ENCODE results near the gene EHD3. TPM values are rescaled to one million over a fixed set of nuclear protein-coding genes. Genes with fewer than 3 reads are reported as not detected.

Gene EHD3
- total RNA-seq, 2 experiments from 2014 or later: 1.1 to 1.2 TPM

DNA sequence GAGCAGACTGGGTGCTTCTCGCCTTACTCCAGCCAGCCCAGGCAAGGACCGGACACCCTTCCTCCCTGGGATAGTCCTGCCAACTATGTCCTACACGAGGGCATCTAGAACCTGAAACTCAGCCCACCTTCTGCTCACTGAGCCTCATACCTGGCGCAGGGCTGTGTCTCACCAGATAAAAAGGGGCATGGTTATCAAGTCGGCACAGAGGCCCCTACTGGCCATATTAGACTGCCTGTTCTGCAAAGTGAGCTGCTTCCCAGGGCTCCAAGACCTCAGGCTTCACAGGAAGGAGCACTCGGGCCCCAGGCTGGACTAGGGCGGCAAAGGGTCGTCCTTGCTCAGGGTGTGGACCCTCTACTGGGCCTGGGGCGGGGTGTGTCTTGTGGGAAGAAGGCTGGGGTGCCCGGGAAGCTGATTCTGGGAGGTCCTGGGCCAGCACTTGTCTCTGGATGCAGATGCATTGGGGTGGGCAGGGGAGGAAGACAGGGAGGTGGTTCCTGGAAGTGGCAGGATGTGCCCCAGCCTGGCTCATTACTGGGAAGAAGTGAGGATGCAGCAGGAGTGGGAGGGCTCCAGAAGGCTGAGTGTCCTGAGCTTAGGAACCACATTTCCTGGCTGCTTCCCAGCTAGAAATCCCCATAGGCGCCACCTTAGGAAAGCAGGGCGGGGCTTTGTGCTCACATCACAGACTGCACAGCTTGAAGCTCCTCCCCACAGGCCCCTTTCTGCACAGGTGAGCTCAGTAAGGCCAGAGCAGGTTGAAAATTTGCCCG, 19.6 kb downstream of the EHD3 start:
- H3K4me3 Mint-ChIP-seq: no peak overlapping the region
- no peaks in the 10 kb centered on the region for H3K9me3 Mint-ChIP-seq
- no peak overlapping the region for H3K27ac Mint-ChIP-seq
- DNase-seq: no peak
- H3K36me3 Mint-ChIP-seq: no peaks in the 10 kb centered on the region
- H3K27me3 Mint-ChIP-seq: no peaks in the 10 kb centered on the region
- no peaks in the 10 kb centered on the region for H3K4me1 Mint-ChIP-seq

DNA sequence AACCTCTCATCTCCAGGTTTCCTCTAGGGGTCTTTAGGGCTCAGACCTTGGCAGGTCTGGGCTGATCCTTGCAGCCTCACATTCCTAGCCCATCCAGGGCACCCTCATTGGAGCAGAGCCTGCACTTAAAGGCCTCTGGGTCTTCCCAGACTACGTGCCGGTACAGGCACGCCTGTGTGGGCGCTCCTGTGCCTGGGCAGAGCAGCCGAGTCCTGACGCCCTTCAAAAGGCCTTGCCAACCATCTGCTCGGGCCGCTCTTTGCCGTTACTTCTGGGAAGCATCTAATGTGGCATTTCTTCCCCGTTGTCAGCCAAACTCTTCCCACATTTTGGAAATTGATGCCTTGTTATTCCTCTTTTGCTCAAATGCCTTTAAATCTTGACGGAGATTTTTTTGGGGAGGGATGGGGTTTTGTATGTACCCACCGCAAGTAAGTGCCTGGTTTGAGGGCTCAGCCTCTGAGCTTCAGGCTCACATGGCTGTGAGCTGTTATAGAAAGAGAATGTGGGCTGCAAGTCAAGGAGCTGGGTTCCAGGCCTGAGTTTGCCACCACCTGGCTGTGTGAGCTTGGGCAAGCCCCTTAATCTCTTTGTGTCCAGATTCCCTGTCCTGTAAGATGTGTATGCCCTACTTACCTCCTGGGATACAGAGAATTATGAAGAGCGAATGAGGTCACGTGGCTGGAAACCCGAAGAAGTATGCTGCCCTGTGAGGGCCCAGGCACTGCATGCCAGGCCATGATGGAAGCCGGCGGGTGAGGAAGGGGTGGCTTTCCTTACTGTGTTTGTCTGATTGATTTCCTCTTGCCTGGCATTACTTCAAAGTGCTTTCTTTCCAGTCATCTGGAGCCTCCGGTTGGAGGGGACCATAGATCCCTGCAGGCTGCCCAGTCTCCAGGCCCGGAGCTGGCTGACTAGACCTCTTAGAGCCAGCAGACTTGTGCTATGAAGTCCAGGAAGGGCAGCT, 20.6 kb downstream of the EHD3 start:
- H3K4me1 Mint-ChIP-seq: no peaks in the 10 kb centered on the region

DNA sequence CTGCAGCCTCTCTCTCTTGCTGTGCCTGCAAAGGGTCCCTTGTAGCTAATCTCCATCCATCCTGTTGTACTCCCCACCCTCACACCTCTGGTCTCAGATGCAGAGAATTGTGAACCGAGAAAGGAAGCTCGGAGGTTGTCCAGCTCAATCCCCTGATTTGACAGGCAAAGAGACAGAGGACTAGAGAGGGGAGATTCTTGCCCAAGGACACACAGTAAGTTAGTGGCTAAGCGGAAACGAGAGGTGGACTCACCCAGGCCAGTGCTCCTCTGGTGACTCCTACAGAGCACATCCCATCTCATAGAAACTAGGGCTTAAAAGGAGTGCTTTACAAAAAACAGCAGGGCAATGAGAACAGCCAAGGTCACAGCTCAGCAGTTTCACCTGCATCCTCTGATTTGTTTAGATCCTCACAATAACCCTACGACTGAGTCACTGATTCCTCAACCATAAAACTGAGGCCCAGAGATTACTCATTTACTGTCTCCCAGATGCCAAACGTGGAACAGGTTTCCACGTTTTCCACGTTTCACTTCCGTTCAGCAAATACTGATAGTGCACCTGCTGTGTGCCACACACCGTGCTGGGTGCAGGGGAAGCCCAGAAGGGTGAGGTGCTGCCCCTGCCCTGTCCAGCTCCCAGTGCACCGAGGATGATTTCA, 22.1 kb downstream of the EHD3 start:
- Mint-ChIP-seq H3K9me3 (no peaks in the 10 kb centered on the region), H3K27ac (no peak overlapping the region), H3K4me3 (no peak overlapping the region), H3K4me1 (no peaks in the 10 kb centered on the region), H3K36me3 (no peaks in the 10 kb centered on the region), H3K27me3 (no peaks in the 10 kb centered on the region)
- no peak for DNase-seq

More for the DNA sequence above, 20.6 kb downstream of the EHD3 start:
- H3K27ac Mint-ChIP-seq: no peak overlapping the region
- H3K27me3 Mint-ChIP-seq: no peaks in the 10 kb centered on the region
- no peak for DNase-seq
- no peak overlapping the region for H3K4me3 Mint-ChIP-seq
- H3K36me3 Mint-ChIP-seq: no peaks in the 10 kb centered on the region
- no peaks in the 10 kb centered on the region for H3K9me3 Mint-ChIP-seq

DNA sequence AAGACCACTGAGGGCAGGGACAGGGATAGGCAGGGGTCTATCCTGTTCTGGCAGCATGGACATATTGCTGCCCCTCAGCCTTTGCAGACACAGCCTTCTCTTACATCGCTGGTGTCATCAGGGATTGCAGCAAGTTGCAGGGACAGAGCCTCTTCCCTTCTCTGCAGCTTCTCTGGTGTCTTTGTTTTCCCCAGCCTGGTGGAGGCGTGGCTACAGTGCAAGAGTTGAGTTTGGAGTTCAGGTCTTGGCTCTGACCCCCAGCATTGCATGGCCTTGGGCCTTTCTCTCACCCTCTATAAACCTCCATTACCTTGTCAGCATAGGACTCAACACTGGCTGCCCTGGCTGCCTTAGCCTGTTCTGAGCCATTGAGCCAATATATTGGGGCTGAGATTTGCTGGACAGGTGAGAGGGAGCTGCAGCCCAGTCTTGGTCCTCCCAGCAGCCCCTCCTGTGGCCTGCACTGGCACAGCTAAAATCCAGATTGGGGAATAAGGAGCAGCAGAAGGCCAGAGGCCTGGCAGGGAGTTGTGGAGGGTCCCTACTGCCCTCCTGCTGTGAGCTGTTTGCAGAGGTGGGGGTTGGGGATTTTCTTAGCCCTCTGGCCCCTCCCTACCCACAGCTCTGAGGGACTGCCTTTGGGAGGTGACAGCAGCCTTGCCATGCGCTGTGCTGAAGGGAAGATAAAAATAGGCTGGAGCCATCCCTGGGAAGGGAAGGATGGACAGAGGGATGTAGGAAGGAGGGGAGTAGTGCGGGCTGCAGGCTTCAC, 22.8 kb downstream of the EHD3 start:
- Mint-ChIP-seq H3K9me3 (no peaks in the 10 kb centered on the region), H3K27me3 (no peaks in the 10 kb centered on the region), H3K36me3 (no peaks in the 10 kb centered on the region), H3K4me1 (no peaks in the 10 kb centered on the region), H3K4me3 (no peak overlapping the region), H3K27ac (no peak overlapping the region)
- no peak for DNase-seq

DNA sequence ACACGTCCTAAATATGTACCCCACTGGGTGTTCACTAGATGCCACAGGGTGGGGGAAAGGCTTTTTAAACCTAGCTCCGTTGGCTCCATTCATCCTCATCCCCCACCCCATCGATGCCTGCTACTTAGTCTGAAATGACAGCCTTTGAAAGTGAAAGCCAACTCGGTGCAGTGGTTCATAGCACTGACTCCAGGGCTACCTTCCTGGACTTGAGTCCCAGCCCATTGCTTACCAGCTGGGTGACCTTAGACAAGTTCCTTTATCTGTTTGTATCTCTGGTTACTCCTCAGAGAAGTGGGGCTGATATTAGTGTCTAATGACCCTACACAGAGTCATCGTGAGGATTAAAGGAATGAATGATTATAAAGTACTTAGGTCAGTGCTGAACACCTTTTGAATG, 24.4 kb downstream of the EHD3 start:
- H3K4me3 Mint-ChIP-seq: no peak overlapping the region
- H3K4me1 Mint-ChIP-seq: no peaks in the 10 kb centered on the region
- no peak for DNase-seq
- no peak overlapping the region for H3K27ac Mint-ChIP-seq
- H3K36me3 Mint-ChIP-seq: no peaks in the 10 kb centered on the region
- H3K9me3 Mint-ChIP-seq: no peaks in the 10 kb centered on the region
- H3K27me3 Mint-ChIP-seq: no peaks in the 10 kb centered on the region

DNA sequence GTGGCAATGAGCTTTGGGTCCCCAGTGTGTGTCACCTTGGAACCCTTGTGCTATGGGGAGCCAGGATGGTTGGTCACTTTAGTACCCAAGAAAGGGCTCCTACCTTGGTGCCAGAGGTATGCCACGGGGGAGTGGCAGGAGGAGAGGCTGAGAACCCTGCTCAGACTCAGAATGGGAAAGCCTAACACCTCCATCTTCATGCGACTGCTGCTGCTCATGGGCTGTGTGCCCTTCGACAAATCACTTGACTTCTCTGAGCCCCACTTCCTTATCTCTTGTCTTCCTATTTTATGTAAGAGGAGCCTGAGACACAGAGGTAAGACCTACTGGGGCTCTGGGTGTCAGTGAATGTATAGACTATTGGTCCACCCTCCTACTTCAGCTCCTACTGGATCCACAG, 25.1 kb downstream of the EHD3 start:
- Mint-ChIP-seq H3K36me3 (no peaks in the 10 kb centered on the region), H3K4me3 (no peak overlapping the region), H3K27ac (no peak overlapping the region), H3K9me3 (no peaks in the 10 kb centered on the region), H3K27me3 (no peaks in the 10 kb centered on the region), H3K4me1 (no peaks in the 10 kb centered on the region)
- no peak for DNase-seq

DNA sequence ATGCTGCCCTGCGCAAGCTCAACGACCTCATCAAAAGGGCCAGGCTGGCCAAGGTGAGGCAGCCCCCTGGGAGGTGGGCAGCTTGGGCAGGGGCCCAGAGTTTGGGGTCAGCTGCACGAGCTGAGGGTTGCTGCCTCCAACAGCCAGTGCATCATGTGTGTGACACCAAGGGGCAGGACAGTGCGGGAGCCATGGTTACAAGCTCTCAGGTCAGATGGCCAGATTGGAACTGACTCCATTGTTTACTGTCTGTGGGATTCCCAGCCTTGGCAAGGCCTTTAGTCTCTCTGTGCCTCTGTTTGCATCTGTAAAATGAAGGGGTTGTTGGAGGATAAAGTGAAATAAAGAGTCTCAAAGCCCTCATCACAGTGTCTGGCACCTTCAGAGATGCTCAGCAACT, 26.9 kb downstream of the EHD3 start:
- no peak for DNase-seq
- no peaks in the 10 kb centered on the region for H3K4me1 Mint-ChIP-seq
- H3K36me3 Mint-ChIP-seq: no peaks in the 10 kb centered on the region
- no peak overlapping the region for H3K4me3 Mint-ChIP-seq
- no peaks in the 10 kb centered on the region for H3K9me3 Mint-ChIP-seq
- H3K27me3 Mint-ChIP-seq: no peaks in the 10 kb centered on the region
- H3K27ac Mint-ChIP-seq: no peak overlapping the region

DNA sequence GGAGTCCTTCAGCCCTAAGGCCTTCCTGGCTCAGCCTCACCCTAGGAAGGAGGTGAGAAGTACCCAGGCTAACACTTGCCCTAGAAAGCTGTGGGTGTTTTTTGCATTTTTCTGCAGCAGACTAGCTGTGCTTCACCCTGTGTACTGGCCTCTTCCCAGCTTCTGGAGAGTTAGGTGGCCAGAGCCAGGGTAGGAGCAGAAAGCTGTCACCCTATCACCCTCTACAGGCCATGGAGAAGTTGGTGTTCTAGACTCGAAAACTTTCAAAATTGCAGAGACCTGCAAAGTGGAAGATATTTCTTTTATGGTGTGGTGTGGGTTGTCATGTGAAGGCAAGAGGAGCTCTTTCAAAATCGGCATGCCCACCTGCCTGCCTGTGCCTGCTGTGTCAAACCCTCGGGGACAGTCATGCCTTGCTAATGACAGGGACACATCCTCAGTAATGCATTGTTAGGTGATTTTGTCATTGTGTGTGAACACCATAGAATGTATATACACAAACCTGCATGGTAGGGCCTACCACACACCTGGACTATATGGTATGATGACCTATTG, 29.8 kb downstream of the EHD3 start:
- no peak for DNase-seq
- no peaks in the 10 kb centered on the region for H3K4me1 Mint-ChIP-seq
- no peak overlapping the region for H3K4me3 Mint-ChIP-seq
- H3K27ac Mint-ChIP-seq: no peak overlapping the region
- no peaks in the 10 kb centered on the region for H3K27me3 Mint-ChIP-seq
- H3K36me3 Mint-ChIP-seq: no peaks in the 10 kb centered on the region
- H3K9me3 Mint-ChIP-seq: no peaks in the 10 kb centered on the region

DNA sequence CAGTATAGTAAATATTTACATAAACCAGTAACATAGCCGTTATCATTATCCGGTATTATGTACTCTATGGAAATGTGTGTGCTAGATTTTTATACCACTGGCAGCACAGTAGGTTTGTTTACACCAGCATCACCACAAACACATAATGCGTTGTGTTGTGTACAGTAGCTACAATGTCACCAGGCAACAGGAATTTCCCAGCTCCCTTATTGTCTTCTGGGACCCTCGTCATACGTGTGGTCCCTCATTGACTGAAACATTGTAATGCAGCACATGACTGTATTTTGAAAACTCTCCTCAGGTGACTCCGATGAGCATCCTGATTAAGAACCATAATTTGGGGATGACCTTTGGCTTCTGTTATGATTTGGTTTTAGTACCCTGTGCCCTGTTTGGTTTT, 31.3 kb downstream of the EHD3 start:
- no peak for DNase-seq
- Mint-ChIP-seq H3K9me3 (no peaks in the 10 kb centered on the region), H3K27ac (no peak overlapping the region), H3K4me3 (no peak overlapping the region), H3K4me1 (no peaks in the 10 kb centered on the region), H3K36me3 (no peaks in the 10 kb centered on the region), H3K27me3 (no peaks in the 10 kb centered on the region)

DNA sequence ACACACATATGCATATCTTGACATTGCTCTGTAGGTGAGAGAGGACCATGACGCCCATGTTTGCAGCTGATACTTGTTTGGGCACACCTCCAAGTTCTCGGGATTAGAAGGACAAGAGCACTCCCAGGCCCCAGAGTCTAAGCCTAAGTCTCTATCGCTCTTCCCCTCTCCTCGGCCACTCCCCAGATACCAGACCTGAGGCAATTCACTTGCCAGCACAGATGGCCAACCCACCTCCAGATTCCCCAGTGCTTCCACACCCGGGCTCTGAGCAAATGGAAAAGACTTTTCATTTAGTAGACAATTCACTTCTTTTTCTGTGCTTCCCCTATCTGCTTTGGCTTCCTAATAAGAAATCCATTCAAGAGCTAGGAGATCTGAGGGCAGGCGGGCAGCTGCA, 32.9 kb downstream of the EHD3 start:
- Mint-ChIP-seq H3K4me1 (no peaks in the 10 kb centered on the region), H3K9me3 (no peaks in the 10 kb centered on the region), H3K27ac (no peak overlapping the region), H3K36me3 (no peaks in the 10 kb centered on the region), H3K4me3 (no peak overlapping the region), H3K27me3 (no peaks in the 10 kb centered on the region)
- no peak for DNase-seq

DNA sequence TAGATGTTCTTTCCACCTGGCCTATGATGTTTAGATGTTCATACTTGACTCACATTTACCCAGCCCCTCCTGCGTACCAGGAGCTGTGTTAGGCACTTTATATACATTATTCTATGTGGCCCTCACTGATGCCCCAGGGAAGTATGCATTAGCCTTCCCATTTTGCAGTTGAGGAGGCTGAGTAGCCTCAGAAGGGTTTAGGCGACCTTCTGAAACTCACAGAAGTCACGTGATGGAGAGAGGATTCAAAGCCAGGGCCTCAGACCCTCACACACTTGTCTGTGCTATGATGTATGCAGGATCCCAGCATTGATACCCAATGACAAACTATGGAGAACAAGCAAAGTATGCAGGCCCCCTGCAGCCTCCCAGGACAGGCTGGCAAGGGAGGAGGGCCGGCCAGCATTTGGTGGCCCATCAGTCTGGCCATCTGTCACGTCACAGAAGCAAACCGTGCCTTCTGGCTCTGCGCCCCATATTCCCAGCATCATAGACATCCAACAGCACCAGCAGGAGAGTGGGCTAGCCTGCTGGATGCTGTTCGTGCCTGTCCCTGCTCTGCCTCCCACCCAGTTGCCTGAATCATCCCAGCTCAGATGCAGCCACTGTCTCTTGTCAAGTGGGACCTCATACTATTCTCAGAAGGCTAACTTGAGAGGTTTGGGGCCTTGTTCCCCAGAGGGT, 33.6 kb downstream of the EHD3 start:
- no peak overlapping the region for H3K4me3 Mint-ChIP-seq
- no peak overlapping the region for H3K27ac Mint-ChIP-seq
- no peak for DNase-seq
- H3K27me3 Mint-ChIP-seq: no peaks in the 10 kb centered on the region
- H3K36me3 Mint-ChIP-seq: no peaks in the 10 kb centered on the region
- H3K9me3 Mint-ChIP-seq: no peaks in the 10 kb centered on the region
- H3K4me1 Mint-ChIP-seq: no peaks in the 10 kb centered on the region

DNA sequence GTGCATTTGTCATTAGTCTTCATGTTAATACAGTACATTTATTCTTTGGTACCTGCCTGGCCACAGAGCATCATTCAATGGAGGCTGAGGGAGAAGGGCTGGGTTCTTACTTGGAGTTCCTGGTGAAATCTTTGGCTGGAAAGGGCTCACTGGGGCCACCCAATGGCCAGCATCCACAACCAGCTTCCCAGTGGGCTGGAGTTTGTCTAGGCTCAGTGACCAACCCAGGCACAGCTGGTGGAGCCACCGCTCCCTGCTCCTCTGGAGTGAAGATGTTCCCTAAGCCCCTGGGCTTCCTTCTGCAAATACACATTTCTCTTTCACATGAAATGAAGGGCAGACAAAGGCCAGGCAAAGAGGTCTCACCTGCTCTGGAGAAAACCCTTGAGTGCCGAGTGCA, 34.4 kb downstream of the EHD3 start:
- no peaks in the 10 kb centered on the region for H3K4me1 Mint-ChIP-seq
- no peak for DNase-seq
- H3K27ac Mint-ChIP-seq: no peak overlapping the region
- H3K4me3 Mint-ChIP-seq: no peak overlapping the region
- no peaks in the 10 kb centered on the region for H3K9me3 Mint-ChIP-seq
- H3K27me3 Mint-ChIP-seq: no peaks in the 10 kb centered on the region
- H3K36me3 Mint-ChIP-seq: no peaks in the 10 kb centered on the region

DNA sequence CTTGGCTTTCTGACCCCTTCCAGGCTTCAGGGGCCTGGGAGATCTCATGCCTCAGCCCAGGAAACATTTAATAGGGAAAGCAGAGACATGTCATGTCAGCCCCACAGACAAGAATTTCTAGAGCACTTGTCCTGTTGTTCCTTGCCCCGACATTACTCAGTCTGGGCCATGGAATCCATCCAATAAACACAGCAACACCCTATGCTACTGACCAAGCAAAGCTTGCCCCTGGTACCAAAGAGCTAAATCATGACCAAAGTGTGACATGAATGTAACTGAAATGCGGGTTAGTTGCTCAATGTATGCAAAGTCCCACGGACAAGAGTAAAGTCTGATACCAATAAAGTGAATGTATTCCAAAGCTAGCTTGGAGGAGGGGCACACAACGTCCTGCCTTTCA, 35.1 kb downstream of the EHD3 start:
- H3K4me3 Mint-ChIP-seq: no peak overlapping the region
- H3K27ac Mint-ChIP-seq: no peak overlapping the region
- no peak for DNase-seq
- no peaks in the 10 kb centered on the region for H3K4me1 Mint-ChIP-seq
- no peaks in the 10 kb centered on the region for H3K27me3 Mint-ChIP-seq
- H3K9me3 Mint-ChIP-seq: no peaks in the 10 kb centered on the region
- H3K36me3 Mint-ChIP-seq: no peaks in the 10 kb centered on the region

DNA sequence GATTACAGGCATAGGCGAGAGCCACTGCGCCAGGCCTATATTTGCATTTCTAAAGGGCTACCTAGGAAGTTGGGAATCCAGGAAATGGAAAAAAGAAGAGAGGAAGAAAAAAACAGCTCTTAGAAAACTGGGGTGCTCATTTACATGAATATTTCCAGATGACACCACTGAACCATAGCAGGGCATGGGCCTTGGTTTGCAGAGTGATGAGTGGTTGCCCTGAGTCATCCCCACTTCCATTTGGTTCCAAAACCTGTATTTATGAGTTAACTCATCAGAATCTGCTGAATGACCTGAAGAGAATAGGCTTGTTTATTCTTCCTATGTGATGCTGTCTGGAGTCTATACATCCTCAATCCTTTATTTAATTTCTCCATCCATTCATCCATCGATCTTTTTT, 36.2 kb downstream of the EHD3 start:
- Mint-ChIP-seq H3K4me1 (no peaks in the 10 kb centered on the region), H3K27ac (no peak overlapping the region), H3K9me3 (no peaks in the 10 kb centered on the region), H3K36me3 (no peaks in the 10 kb centered on the region), H3K4me3 (no peak overlapping the region), H3K27me3 (no peaks in the 10 kb centered on the region)
- DNase-seq: no peak

Measured in activated naive CD8-positive, alpha-beta T cell treated with anti-CD3 and anti-CD28 coated beads for 36 hours (primary cell).